MM.1S (cell line): ENCODE results near the gene ANKMY1.
A peak's percentile ranks its signal among the peaks of the same experiment; 100 is the strongest.

Experiments used
- DNase-seq: peaks from one replicate; pipeline ENCODE4 v3.0.0-alpha.2; 2015
- H2AFZ ChIP-seq: fragments of 300-600 bp; sonication (generic); 2 replicates; pipeline ENCODE4 v1.6.0; 2016; ENCODE audit warnings: antibody characterized with exemption, low read length
- H3F3A ChIP-seq: fragments of 300-600 bp; sonication (generic); 2 replicates; pipeline ENCODE4 v1.6.1; 2016; ENCODE audit warnings: mild to moderate bottlenecking, antibody characterized with exemption, low read length, moderate library complexity, mixed read lengths; ENCODE audit not compliant: insufficient read depth
- H3K27ac ChIP-seq: fragments of 300-600 bp; sonication (generic); 2 replicates; pipeline ENCODE4 v1.5.1; 2016; ENCODE audit warnings: mild to moderate bottlenecking, low read length
- H3K27me3 ChIP-seq: fragments of 300-600 bp; sonication (generic); replicated peaks from 2 replicates; pipeline ENCODE4 v1.6.0; 2016; ENCODE audit warnings: low read length; ENCODE audit not compliant: insufficient read depth
- H3K36me3 ChIP-seq: fragments of 300-600 bp; sonication (generic); replicated peaks from 2 replicates; pipeline ENCODE4 v1.6.1; 2016; ENCODE audit warnings: mild to moderate bottlenecking, low read length, mixed read lengths; ENCODE audit not compliant: insufficient read depth
- H3K4me1 ChIP-seq: fragments of 300-600 bp; sonication (generic); 2 replicates; pipeline ENCODE4 v1.6.1; 2016; ENCODE audit warnings: low read length, mixed read lengths
- H3K4me2 ChIP-seq: fragments of 300-600 bp; sonication (generic); 2 replicates; pipeline ENCODE4 v1.6.0; 2016; ENCODE audit warnings: low read depth, low read length
- H3K4me3 ChIP-seq: fragments of 300-600 bp; sonication (generic); 2 replicates; pipeline ENCODE4 v1.5.1; 2016; ENCODE audit warnings: low read length, mixed read lengths
- H3K79me2 ChIP-seq: fragments of 300-600 bp; sonication (generic); 2 replicates; pipeline ENCODE4 v1.6.1; 2016; ENCODE audit warnings: mixed run types, low read length, mixed read lengths
- H3K9ac ChIP-seq: fragments of 300-600 bp; sonication (generic); 2 replicates; pipeline ENCODE4 v1.6.1; 2016; ENCODE audit warnings: low read length, mixed read lengths
- H3K9me2 ChIP-seq: fragments of 300-600 bp; sonication (generic); replicated peaks from 2 replicates; pipeline ENCODE4 v1.6.1; 2016; ENCODE audit warnings: mild to moderate bottlenecking, low read length, mixed read lengths; ENCODE audit not compliant: insufficient read depth
- H3K9me3 ChIP-seq: fragments of 300-600 bp; sonication (generic); replicated peaks from 2 replicates; pipeline ENCODE4 v1.6.1; 2016; ENCODE audit warnings: mild to moderate bottlenecking, low read length, mixed read lengths; ENCODE audit not compliant: insufficient read depth
- H4K20me1 ChIP-seq: fragments of 300-600 bp; sonication (generic); 2 replicates; pipeline ENCODE4 v1.6.1; 2016; ENCODE audit warnings: mild to moderate bottlenecking, low read length, moderate library complexity, mixed read lengths; ENCODE audit not compliant: insufficient read depth
- CTCF ChIP-seq: fragments of 300-600 bp; sonication (generic); IDR thresholded peaks from 2 replicates; pipeline ENCODE4 v1.5.1; 2016; ENCODE audit warnings: antibody characterized with exemption, low read length, mixed read lengths
- EZH2 ChIP-seq: fragments of 300-600 bp; sonication (generic); optimal IDR thresholded peaks from 2 replicates; pipeline ENCODE3; 2017; ENCODE audit warnings: low read depth, mild to moderate bottlenecking, antibody characterized with exemption, low read length, mixed read lengths
- EZH2phosphoT487 ChIP-seq: fragments of 300-600 bp; sonication (generic); IDR thresholded peaks from 2 replicates; pipeline ENCODE4 v1.6.1; 2018; ENCODE audit warnings: antibody characterized with exemption, low read length

The ANKMY1 gene

DNA sequence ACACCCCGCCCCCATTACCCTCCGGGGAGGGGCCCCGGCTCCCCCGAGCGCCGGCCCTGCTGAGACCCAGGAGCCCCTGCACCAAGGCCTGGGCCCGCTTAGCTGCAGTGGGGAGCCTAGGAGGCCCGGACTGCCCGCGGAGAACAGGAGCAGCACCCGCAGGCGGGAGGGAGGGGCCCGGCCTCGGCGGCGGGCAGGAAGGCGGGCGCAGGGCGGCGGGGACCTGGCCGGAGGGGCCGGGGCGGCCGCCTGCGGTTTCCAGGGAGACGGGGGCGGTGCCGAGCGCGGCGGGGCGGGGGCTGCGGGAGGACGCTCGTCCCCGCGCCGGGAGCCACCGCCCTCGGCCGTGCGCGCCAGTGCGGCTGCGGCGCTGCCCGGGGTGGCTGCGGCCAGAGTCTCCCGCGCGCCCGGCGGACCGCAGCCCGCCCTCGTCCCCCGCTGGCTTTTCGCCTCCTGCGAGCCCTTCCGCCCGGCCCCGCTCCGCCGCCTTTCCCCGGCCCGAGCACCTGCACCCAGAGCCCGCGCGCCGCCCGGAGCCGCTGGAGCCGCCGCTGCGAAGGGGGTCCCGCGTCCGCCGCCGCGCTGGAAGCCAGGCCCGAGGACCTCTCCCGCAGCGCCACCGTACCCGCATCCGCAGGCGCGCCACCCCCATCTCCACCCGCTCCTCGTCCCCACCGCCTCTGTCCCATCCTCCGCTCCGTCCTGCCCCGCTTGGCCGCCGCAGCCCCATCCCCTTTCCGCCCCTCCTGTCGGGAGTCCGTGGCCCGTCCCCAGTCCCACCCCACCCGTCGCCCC, 105.1 kb downstream of the ANKMY1 start:
- no peak overlapping the region for H3K27ac ChIP-seq

DNA sequence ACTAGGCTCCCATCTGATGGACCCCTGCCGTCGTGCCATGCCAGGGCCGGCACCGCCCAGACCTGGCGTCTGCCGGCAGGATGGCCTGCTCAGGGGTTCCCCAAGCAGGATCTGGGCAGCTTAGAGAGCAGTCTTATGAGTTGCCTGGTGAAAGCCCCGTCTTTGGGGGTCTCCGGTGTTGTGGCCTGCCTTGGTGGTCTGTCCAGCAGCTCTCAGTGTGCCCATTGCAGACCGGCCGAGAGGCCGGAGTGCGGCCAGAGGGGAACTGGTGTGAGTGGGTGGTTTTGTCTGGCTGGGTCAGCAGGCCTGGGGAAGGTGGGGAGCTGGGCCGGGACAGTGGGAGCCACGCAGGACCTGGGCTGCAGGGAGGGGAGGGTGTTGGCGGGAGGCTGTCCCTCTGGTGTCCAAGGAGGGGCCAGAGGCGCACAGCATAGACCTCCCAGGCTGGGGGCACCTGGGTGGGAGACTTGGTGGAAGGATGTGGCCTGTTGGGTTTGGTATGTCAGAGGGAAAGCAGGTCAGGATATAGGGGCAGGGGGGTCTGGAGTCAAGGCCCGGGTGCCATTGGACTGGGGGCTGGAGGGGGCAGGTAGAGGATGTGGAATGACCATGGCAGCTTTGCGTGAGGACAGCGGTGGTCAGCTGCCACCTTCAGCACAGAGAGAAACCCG, 105.9 kb downstream of the ANKMY1 start:
- no peaks in the 10 kb centered on the region for H3K9me2 ChIP-seq
- TF ChIP-seq EZH2phosphoT487 (no peak), CTCF (no peak), EZH2 (no peak)
- no peak overlapping the region for H2AFZ ChIP-seq
- H4K20me1 ChIP-seq = no peaks in the 10 kb centered on the region
- H3K27me3 ChIP-seq = peaks cover 36% of the 10 kb centered on the region
- H3K4me1 ChIP-seq = no peaks in the 10 kb centered on the region
- no peak overlapping the region for H3K9ac ChIP-seq
- no peak for DNase-seq
- H3F3A ChIP-seq = no peaks in the 10 kb centered on the region
- H3K4me2 ChIP-seq = peak overlapping the region; percentile 29; the same call in 1 of the 2 replicates
- no peaks in the 10 kb centered on the region for H3K79me2 ChIP-seq
- no peaks in the 10 kb centered on the region for H3K9me3 ChIP-seq
- peak overlapping the region; percentile 22; the same call in 1 of the 2 replicates for H3K4me3 ChIP-seq
- H3K27ac ChIP-seq = no peak overlapping the region
- no peaks in the 10 kb centered on the region for H3K36me3 ChIP-seq

More for the DNA sequence above, 105.1 kb downstream of the ANKMY1 start:
- no peaks in the 10 kb centered on the region for H3F3A ChIP-seq
- H3K4me2 ChIP-seq = peak overlapping the region; percentile 29; the same call in 1 of the 2 replicates
- H3K79me2 ChIP-seq = no peaks in the 10 kb centered on the region
- H3K36me3 ChIP-seq = no peaks in the 10 kb centered on the region
- H3K27me3 ChIP-seq = peaks cover 35% of the 10 kb centered on the region
- no peak for TF ChIP-seq CTCF
- TF ChIP-seq EZH2 = no peak
- TF ChIP-seq EZH2phosphoT487 = no peak
- H3K4me1 ChIP-seq = no peaks in the 10 kb centered on the region
- H3K9me2 ChIP-seq = no peaks in the 10 kb centered on the region
- peak overlapping the region; percentile 22; the same call in 1 of the 2 replicates for H3K4me3 ChIP-seq
- H3K9ac ChIP-seq = no peak overlapping the region
- no peaks in the 10 kb centered on the region for H3K9me3 ChIP-seq
- H4K20me1 ChIP-seq = no peaks in the 10 kb centered on the region
- H2AFZ ChIP-seq = no peak overlapping the region
- DNase-seq = peak; percentile 56

GRCh38 chr2:240451108-240451611, 106.6 kb downstream of the ANKMY1 start:
- no peaks in the 10 kb centered on the region for H3K36me3 ChIP-seq
- H3K79me2 ChIP-seq = no peaks in the 10 kb centered on the region
- H2AFZ ChIP-seq = no peak overlapping the region
- no peaks in the 10 kb centered on the region for H3K9me2 ChIP-seq
- H3K27me3 ChIP-seq = peaks cover 36% of the 10 kb centered on the region
- H3K4me1 ChIP-seq = no peaks in the 10 kb centered on the region
- no peaks in the 10 kb centered on the region for H3K9me3 ChIP-seq
- H4K20me1 ChIP-seq = no peaks in the 10 kb centered on the region
- DNase-seq = no peak
- TF ChIP-seq EZH2 = no peak
- no peak for TF ChIP-seq EZH2phosphoT487
- TF ChIP-seq CTCF = no peak
- H3K4me3 ChIP-seq = no peak overlapping the region
- H3K4me2 ChIP-seq = no peak overlapping the region
- no peak overlapping the region for H3K9ac ChIP-seq
- H3F3A ChIP-seq = no peaks in the 10 kb centered on the region
- no peak overlapping the region for H3K27ac ChIP-seq
